22Rv1 (cell line): ENCODE data around the gene TAPBP.
"Not testable (repeated sequence)": the region's sequence is repeated elsewhere in the genome, so short reads cannot be mapped to it uniquely, and the experiment has no call there.

Experiments
- H3K27ac ChIP-seq: fragments of 450-650 bp; 2 replicates; pipeline ENCODE4 v1.5.1; 2017
- CTCF ChIP-seq: fragments of 450-650 bp; IDR thresholded peaks from 2 replicates; pipeline ENCODE4 v1.5.1; 2017; ENCODE audit warnings: mild to moderate bottlenecking
- ZFX ChIP-seq: fragments of 450-650 bp; IDR thresholded peaks from 2 replicates; pipeline ENCODE4 v1.6.1; 2017; ENCODE audit warnings: antibody characterized with exemption, borderline replicate concordance

The TAPBP gene

GRCh38 chr6:33343953-33344611 lies 30.2 kb upstream of the TAPBP start:
- TF ChIP-seq CTCF: no peak
- TF ChIP-seq ZFX: no peak
- H3K27ac ChIP-seq: no peak overlapping the region

- H3K27ac ChIP-seq: not testable (repeated sequence)
These were observed 29.7 kb upstream of the TAPBP start for GRCh38 chr6:33343606-33343952.

- TF ChIP-seq CTCF (no peak), ZFX (no peak)
These were observed 25.3 kb upstream of the TAPBP start for GRCh38 chr6:33339193-33339592.

GRCh38 chr6:33336495-33336894 lies 22.6 kb upstream of the TAPBP start:
- TF ChIP-seq ZFX: no peak
- no peak for TF ChIP-seq CTCF
- H3K27ac ChIP-seq: no peak overlapping the region

More at GRCh38 chr6:33339193-33339592, 25.3 kb upstream of the TAPBP start:
- H3K27ac ChIP-seq: no peak overlapping the region

DNA sequence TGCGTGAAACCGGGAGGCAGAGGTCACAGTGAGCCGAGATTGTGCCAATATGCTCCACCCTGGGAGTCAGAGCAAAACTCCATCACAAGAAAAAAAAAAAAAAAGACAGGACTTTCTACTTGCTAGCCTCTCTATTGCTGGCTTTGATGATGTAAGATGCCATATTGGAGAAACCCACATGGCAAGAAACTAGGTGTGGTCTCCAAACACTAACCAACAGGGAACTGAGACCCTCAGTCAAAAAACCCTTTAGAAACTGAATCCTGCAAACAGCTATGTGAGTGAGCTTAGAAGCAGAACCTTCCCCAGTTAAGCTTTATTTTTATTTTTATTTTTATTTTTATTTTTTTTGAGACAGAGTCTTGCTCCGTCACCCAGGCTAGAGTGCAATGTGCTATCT lies 22.0 kb upstream of the TAPBP start:
- H3K27ac ChIP-seq: no peak overlapping the region
- TF ChIP-seq CTCF (no peak), ZFX (no peak)

DNA sequence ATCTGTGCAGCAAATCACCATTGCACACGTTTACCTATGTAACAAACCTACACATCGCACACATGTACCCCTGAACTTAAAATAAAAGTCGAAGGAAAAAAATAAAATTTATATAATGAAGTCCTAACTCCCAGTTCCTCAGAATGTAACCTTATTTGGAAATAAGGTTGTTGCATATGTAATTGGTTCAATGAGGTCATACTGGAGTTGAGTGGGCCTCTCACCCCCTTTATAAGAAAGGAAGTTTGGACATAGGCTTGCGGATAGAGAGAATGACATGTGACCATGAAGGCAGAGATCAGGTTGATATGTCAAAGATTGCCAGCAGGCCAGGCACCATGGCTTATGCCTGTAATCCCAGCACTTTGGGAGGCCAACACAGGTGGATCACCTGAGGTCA lies 19.8 kb upstream of the TAPBP start:
- no peak overlapping the region for H3K27ac ChIP-seq
- TF ChIP-seq ZFX: no peak
- TF ChIP-seq CTCF: no peak

DNA sequence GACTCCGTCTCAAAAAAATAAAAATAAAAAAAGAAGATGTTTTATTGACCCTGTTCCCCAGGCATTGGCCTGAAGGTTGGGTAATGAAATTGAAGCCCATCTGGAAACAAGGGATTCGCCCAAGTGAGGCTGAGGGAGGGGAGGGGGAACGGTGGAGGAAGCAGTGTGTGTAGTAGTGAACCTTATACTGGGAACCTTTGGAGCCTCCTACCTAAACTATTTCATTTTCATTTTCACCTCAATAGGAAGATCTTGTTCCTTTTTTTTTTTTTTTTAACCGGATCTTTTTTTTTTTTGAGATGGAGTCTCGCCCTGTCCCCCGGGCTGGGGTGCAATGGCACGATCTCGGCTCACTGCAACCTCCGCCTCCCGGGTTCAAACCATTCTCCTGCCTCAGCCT lies 16.9 kb upstream of the TAPBP start:
- H3K27ac ChIP-seq: no peak overlapping the region
- TF ChIP-seq ZFX (no peak), CTCF (no peak)

DNA sequence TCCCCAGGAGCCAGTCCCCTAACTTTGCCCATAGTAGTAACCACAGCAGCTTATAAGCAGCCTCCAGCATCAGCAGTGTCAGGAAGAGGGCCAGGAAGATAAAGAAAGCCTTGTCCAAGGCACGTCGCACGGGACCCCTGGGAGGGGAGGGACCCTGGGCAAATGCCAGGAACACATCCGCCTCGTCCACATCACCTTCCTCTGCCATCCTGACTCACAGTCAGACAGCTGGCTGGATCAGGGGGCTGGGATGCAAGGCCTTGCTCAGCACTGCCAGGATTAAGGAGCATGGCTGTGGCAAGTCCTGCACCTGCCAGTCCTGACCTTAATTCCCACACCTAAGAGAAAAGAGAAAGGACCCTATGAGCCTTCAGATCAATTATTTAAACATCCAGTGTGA lies 15.2 kb upstream of the TAPBP start:
- no peak overlapping the region for H3K27ac ChIP-seq
- TF ChIP-seq CTCF (no peak), ZFX (no peak)
